K562 (cell line): Measurements from ENCODE around the gene ZCCHC3. TPM values are rescaled to one million over a fixed set of nuclear protein-coding genes. Genes with fewer than 3 reads are reported as not detected.

Experiments used
- ADNP ChIP-seq: fragments of 200-800 bp; sonication (Bioruptor generic); IDR thresholded peaks from 2 replicates; pipeline ENCODE4 v1.6.1; 2016; ENCODE audit warnings: missing genetic modification characterization, missing compliant biosample characterization
- FOXK2 ChIP-seq, 2 experiments: fragments of 450-650 bp; IDR thresholded peaks in 1 of 2; conservative IDR thresholded peaks in 1 of 2; 2 replicates each; pipeline ENCODE4 v1.6.1; 2016; ENCODE audit warnings: low read depth in 2 of 2, mild to moderate bottlenecking in 1 of 2
- HEY1 ChIP-seq: fragments of 250-450 bp; sonication (Bioruptor Pico); IDR thresholded peaks from 2 replicates; pipeline ENCODE4 v1.5.0; 2020; ENCODE audit warnings: mild to moderate bottlenecking, moderate library complexity, borderline replicate concordance
- HINFP ChIP-seq: fragments of 450-650 bp; conservative IDR thresholded peaks from 2 replicates; pipeline ENCODE4 v1.6.1; 2016; ENCODE audit warnings: missing genetic modification characterization, low read depth, mild to moderate bottlenecking, control low read depth, missing compliant biosample characterization
- HLTF ChIP-seq: fragments of 450-650 bp; IDR thresholded peaks from 2 replicates; pipeline ENCODE4 v1.6.1; 2016
- KDM5B ChIP-seq: fragments of 200-600 bp; sonication (generic); IDR thresholded peaks from 2 replicates; pipeline ENCODE4 v1.6.1; 2012; ENCODE audit warnings: low read depth, mild to moderate bottlenecking, moderate library complexity, low read length, control low read depth, inconsistent platforms; ENCODE audit not compliant: insufficient replicate concordance
- MXI1 ChIP-seq: IDR thresholded peaks from 2 replicates; pipeline ENCODE4 v1.6.1; 2011; ENCODE audit warnings: low read depth, mild to moderate bottlenecking, improper control_type of control experiment, low read length
- NRF1 ChIP-seq, 2 experiments: fragments of 450-650 bp; IDR thresholded peaks in 1 of 2; conservative IDR thresholded peaks in 1 of 2; 2 replicates each; pipeline ENCODE4 v1.6.1; 2014; ENCODE audit warnings: mild to moderate bottlenecking in 2 of 2
- POLR2AphosphoS2 ChIP-seq: IDR thresholded peaks from 2 replicates; pipeline ENCODE4 v1.6.1; 2012; ENCODE audit warnings: low read length, improper control_type of control experiment
- REST ChIP-seq, 2 experiments: fragments of 450-650 bp; formaldehyde crosslinking in 1 of 2; IDR thresholded peaks; 2 replicates each; pipeline versions ENCODE4 v1.4.0 to v1.6.1; 2014 to 2020; ENCODE audit warnings: mild to moderate bottlenecking in 2 of 2, borderline replicate concordance in 1 of 2, low read depth in 1 of 2
- RUNX1 ChIP-seq: sonication (generic); IDR thresholded peaks from 2 replicates; pipeline ENCODE4 v1.6.1; 2016; ENCODE audit warnings: antibody characterized with exemption, low read depth
- SIRT6 ChIP-seq: IDR thresholded peaks from one replicate; pipeline ENCODE4 v1.6.1; 2012; ENCODE audit warnings: low read depth, mild to moderate bottlenecking, control low read depth, inconsistent platforms, low read length, moderate library complexity
- SRSF9 ChIP-seq: fragments of 200-400 bp; formaldehyde crosslinking; IDR thresholded peaks from 2 replicates; pipeline ENCODE4 v1.6.1; 2017; ENCODE audit warnings: low read depth, low read length, borderline replicate concordance
- TBP ChIP-seq: optimal IDR thresholded peaks from 2 replicates; pipeline ENCODE3; 2011; ENCODE audit warnings: low read depth, low read length, improper control_type of control experiment
- TCFL5 ChIP-seq: fragments of 250-450 bp; sonication (Bioruptor Pico); conservative IDR thresholded peaks from 2 replicates; pipeline ENCODE4 v1.6.1; 2021; ENCODE audit warnings: mild to moderate bottlenecking, moderate library complexity, matching md5 sums
- ZNF174 ChIP-seq: fragments of 250-450 bp; sonication (Bioruptor Pico); IDR thresholded peaks from 2 replicates; pipeline ENCODE4 v1.4.0; 2020; ENCODE audit warnings: mild to moderate bottlenecking
- ZNF583 ChIP-seq: fragments of 250-450 bp; sonication (Bioruptor Pico); IDR thresholded peaks from 2 replicates; pipeline ENCODE4 v1.4.0; 2020
- polyA plus RNA-seq, 8 experiments: library from polyadenylated mRNA; depleted of rRNA in 4 of 8; stranded (reverse) in 5 of 8; unstranded in 3 of 8; fragments of >200 nt; fragmentation: Nextera tagmentation in 2 of 8; fragmentation: Illumina TruSeq in 1 of 8; extraction: Ambion mirVana in 2 of 8; extraction: Trizol in 1 of 8; gene quantifications; 2 replicates each; pipeline versions ENCODE4 v1.2.1 to v1.2.3, GENCODE V29; 2011 to 2014; ENCODE audit warnings: inconsistent platforms in 1 of 8, missing spikeins in 1 of 8
- total RNA-seq, 7 experiments: library from RNA; depleted of rRNA in 6 of 7; stranded (reverse); fragments of >200 nt in 6 of 7; fragmentation: Illumina TruSeq in 2 of 7; extraction: Trizol in 2 of 7; gene quantifications; 2 replicates each; pipeline versions ENCODE4 v1.2.1 to v1.2.3, GENCODE V29; 2011 to 2021; ENCODE audit warnings: low replicate concordance in 1 of 7

Gene ZCCHC3
- total and polyA plus RNA-seq, 9 of the 15 experiments (the other 6 are each of a cell fraction or from before 2014, with no cell fraction given), result 2.8 to 23.3 (median 16.5) TPM

GRCh38 chr20:290084-290831 is 7.1 kb upstream of the ZCCHC3 start, which contains the start of gene C20orf96 (continued):
- no peak for TF ChIP-seq HINFP (tag)
- no peak for TF ChIP-seq HEY1 (CRISPR knock-in tag)
- no peak for TF ChIP-seq POLR2AphosphoS2
- peak in 1 of 2 experiments; percentile 42; a peak in 1 of 4 replicates for TF ChIP-seq FOXK2 (conservative IDR thresholded peaks at IDR 0.05 in 1 of 2, IDR thresholded peaks at IDR 0.05 in 1 of 2; ENCODE audit: low read depth in 2 of 2)
- peak; percentile 57 for TF ChIP-seq KDM5B
- no peak for TF ChIP-seq SIRT6
- no peak for TF ChIP-seq TCFL5
- no peak for TF ChIP-seq REST (IDR thresholded peaks at IDR 0.05; ENCODE audit: borderline replicate concordance)
- no peak for TF ChIP-seq REST (CRISPR knock-in tag; IDR thresholded peaks at IDR 0.05; ENCODE audit: low read depth)
- no peak for TF ChIP-seq SRSF9
- TF ChIP-seq ZNF174 (CRISPR knock-in tag), result no peak
- TF ChIP-seq TBP, result peak; percentile 42
- peak; percentile 80; the same call in 1 of the 2 replicates for TF ChIP-seq MXI1
- TF ChIP-seq HLTF, result no peak
- peak; percentile 79 to 81 for TF ChIP-seq NRF1 (conservative IDR thresholded peaks at IDR 0.05 in 1 of 2, IDR thresholded peaks at IDR 0.05 in 1 of 2)
- no peak for TF ChIP-seq RUNX1
- TF ChIP-seq ADNP (tag), result no peak
- no peak for TF ChIP-seq ZNF583 (CRISPR knock-in tag)
